H9 (cell line): Measurements from ENCODE around the gene VPS4A. TPM values are rescaled to one million over a fixed set of nuclear protein-coding genes. Genes with fewer than 3 reads are reported as not detected.
A peak's percentile ranks its signal among the peaks of the same experiment; 100 is the strongest.
"Not testable (repeated sequence)": the region's sequence is repeated elsewhere in the genome, so short reads cannot be mapped to it uniquely, and the experiment has no call there.

Source experiments
- DNase-seq: peaks from one replicate; pipeline ENCODE4 v3.0.0-alpha.2; 2017
- H2AFZ ChIP-seq: one replicate; pipeline ENCODE4 v1.6.1; 2013; ENCODE audit warnings: mild to moderate bottlenecking, low read length, control low read depth, moderate library complexity
- H2AK5ac ChIP-seq: 2 replicates; pipeline ENCODE4 v1.6.1; 2013; ENCODE audit warnings: low read length, control low read depth, mixed read lengths; ENCODE audit not compliant: insufficient read length
- H2BK120ac ChIP-seq: one replicate; pipeline ENCODE4 v1.6.1; 2013; ENCODE audit warnings: low read depth, mild to moderate bottlenecking, low read length, control low read depth, inconsistent platforms; ENCODE audit not compliant: poor library complexity, severe bottlenecking
- H2BK12ac ChIP-seq: 2 replicates; pipeline ENCODE4 v1.6.1; 2013; ENCODE audit warnings: low read length, control low read depth, mixed read lengths, low read depth; ENCODE audit not compliant: insufficient read length
- H2BK15ac ChIP-seq: 2 replicates; pipeline ENCODE4 v1.6.1; 2013; ENCODE audit warnings: low read depth, low read length, control low read depth
- H2BK20ac ChIP-seq: one replicate; pipeline ENCODE4 v1.6.1; 2013; ENCODE audit warnings: low read depth, mild to moderate bottlenecking, low read length, control low read depth, inconsistent platforms; ENCODE audit not compliant: poor library complexity, severe bottlenecking
- H2BK5ac ChIP-seq: 2 replicates; pipeline ENCODE4 v1.6.1; 2013; ENCODE audit warnings: low read length, control low read depth, mixed read lengths; ENCODE audit not compliant: insufficient read length
- H3K14ac ChIP-seq: 2 replicates; pipeline ENCODE4 v1.6.1; 2013; ENCODE audit warnings: low read length, control low read depth; ENCODE audit not compliant: insufficient read depth
- H3K18ac ChIP-seq: 2 replicates; pipeline ENCODE4 v1.6.1; 2013; ENCODE audit warnings: low read depth, mild to moderate bottlenecking, mixed read lengths, low read length, control low read depth; ENCODE audit not compliant: insufficient read length
- H3K23ac ChIP-seq: 2 replicates; pipeline ENCODE4 v1.6.1; 2013; ENCODE audit warnings: low read length, control low read depth, mixed read lengths, low read depth; ENCODE audit not compliant: insufficient read length
- H3K23me2 ChIP-seq: 2 replicates; pipeline ENCODE4 v1.6.1; 2013; ENCODE audit warnings: low read depth, mild to moderate bottlenecking, mixed read lengths, low read length, control low read depth; ENCODE audit not compliant: insufficient read length, poor library complexity, severe bottlenecking
- H3K27ac ChIP-seq: 2 replicates; pipeline ENCODE4 v1.5.1; 2013; ENCODE audit warnings: low read length, control low read depth, mixed read lengths, low read depth; ENCODE audit not compliant: insufficient read length
- H3K27me3 ChIP-seq: 2 replicates; pipeline ENCODE4 v1.6.1; 2013; ENCODE audit warnings: low read length, control low read depth, inconsistent platforms; ENCODE audit not compliant: insufficient read depth
- H3K4ac ChIP-seq: 2 replicates; pipeline ENCODE4 v1.6.1; 2013; ENCODE audit warnings: low read depth, mild to moderate bottlenecking, control low read depth, inconsistent platforms, low read length, moderate library complexity
- H3K4me1 ChIP-seq: 2 replicates; pipeline ENCODE4 v1.6.1; 2013; ENCODE audit warnings: low read length, control low read depth, inconsistent platforms; ENCODE audit not compliant: insufficient read depth
- H3K4me2 ChIP-seq: 2 replicates; pipeline ENCODE4 v1.6.1; 2013; ENCODE audit warnings: low read length, control low read depth, mixed read lengths; ENCODE audit not compliant: insufficient read length, insufficient read depth
- H3K56ac ChIP-seq: 2 replicates; pipeline ENCODE4 v1.6.1; 2013; ENCODE audit warnings: low read depth, mild to moderate bottlenecking, mixed read lengths, low read length, control low read depth; ENCODE audit not compliant: insufficient read length
- H3K79me1 ChIP-seq: 2 replicates; pipeline ENCODE4 v1.6.1; 2013; ENCODE audit warnings: low read depth, mild to moderate bottlenecking, moderate library complexity, low read length, control low read depth, inconsistent platforms; ENCODE audit not compliant: insufficient read depth, poor library complexity, severe bottlenecking
- H3K79me2 ChIP-seq: 2 replicates; pipeline ENCODE4 v1.6.1; 2013; ENCODE audit warnings: low read length, control low read depth, inconsistent platforms; ENCODE audit not compliant: insufficient read depth
- H3K9ac ChIP-seq: 2 replicates; pipeline ENCODE4 v1.6.1; 2013; ENCODE audit warnings: low read length, control low read depth, mixed read lengths; ENCODE audit not compliant: insufficient read length; ENCODE audit errors: extremely low read depth
- H3K9me3 ChIP-seq: one replicate; pipeline ENCODE4 v1.6.1; 2013; ENCODE audit warnings: low read depth, low read length, inconsistent platforms; ENCODE audit not compliant: control insufficient read depth
- H3T11ph ChIP-seq: one replicate; pipeline ENCODE4 v1.6.1; 2013; ENCODE audit warnings: mild to moderate bottlenecking, low read length, control low read depth, inconsistent platforms
- H4K20me1 ChIP-seq: one replicate; pipeline ENCODE4 v1.6.1; 2013; ENCODE audit not compliant: control insufficient read depth, insufficient read length, insufficient read depth
- H4K5ac ChIP-seq: 2 replicates; pipeline ENCODE4 v1.6.1; 2013; ENCODE audit warnings: low read depth, mild to moderate bottlenecking, mixed read lengths, low read length, control low read depth; ENCODE audit not compliant: insufficient read length
- H4K8ac ChIP-seq: replicated peaks from 2 replicates; pipeline ENCODE4 v1.6.1; 2013; ENCODE audit warnings: low read length, control low read depth, mixed read lengths, low read depth; ENCODE audit not compliant: insufficient read length
- H4K91ac ChIP-seq: 2 replicates; pipeline ENCODE4 v1.6.1; 2013; ENCODE audit warnings: low read depth, mild to moderate bottlenecking, moderate library complexity, mixed read lengths, low read length, control low read depth; ENCODE audit not compliant: insufficient read length
- H3K27ac Mint-ChIP-seq, 3 experiments: 2 replicates in 2 of 3; 3 replicates in 1 of 3; pipeline ENCODE4 v1.8.0; 2020 to 2021; ENCODE audit warnings: mixed read lengths in 3 of 3, mild to moderate bottlenecking in 1 of 3, moderate library complexity in 1 of 3
- H3K27me3 Mint-ChIP-seq: 2 replicates; pipeline ENCODE4 v1.8.0; 2021; ENCODE audit warnings: low read depth, mild to moderate bottlenecking, moderate library complexity, mixed read lengths
- H3K36me3 Mint-ChIP-seq, 3 experiments: 2 replicates in 2 of 3; 3 replicates in 1 of 3; pipeline ENCODE4 v1.8.0; 2020 to 2021; ENCODE audit warnings: low read depth in 3 of 3, mixed read lengths in 3 of 3; ENCODE audit not compliant: insufficient read depth in 1 of 3
- H3K4me1 Mint-ChIP-seq, 2 experiments: 2 replicates each; pipeline ENCODE4 v1.8.0; 2020; ENCODE audit warnings: mixed read lengths in 2 of 2
- H3K4me3 Mint-ChIP-seq, 2 experiments: 2 replicates in 1 of 2; 3 replicates in 1 of 2; pipeline ENCODE4 v1.8.0; 2020 to 2021; ENCODE audit warnings: mild to moderate bottlenecking in 2 of 2, mixed read lengths in 2 of 2, moderate library complexity in 1 of 2
- H3K9me3 Mint-ChIP-seq, 2 experiments: 2 replicates in 1 of 2; 3 replicates in 1 of 2; pipeline ENCODE4 v1.8.0; 2020; ENCODE audit warnings: mild to moderate bottlenecking in 2 of 2, mixed read lengths in 2 of 2, moderate library complexity in 1 of 2
- CTCF ChIP-seq: fragments of 200-600 bp; sonication (generic); conservative IDR thresholded peaks from 3 replicates; pipeline ENCODE4 v1.8.0; 2021; ENCODE audit warnings: antibody characterized with exemption, mild to moderate bottlenecking
- WGBS: extraction: QIAGEN DNeasy Blood & Tissue Kit; methylation state at CpG from one replicate; pipeline ENCODE4 v1.1.7; 2013; ENCODE audit warnings: missing lambda C conversion rate, low lambda C conversion rate, mixed read lengths; ENCODE audit not compliant: insufficient read length; ENCODE audit errors: extremely low coverage; 5-methylcytosine and 5-hydroxymethylcytosine counted together
- total RNA-seq: library from RNA; stranded (reverse); gene quantifications from 2 replicates; pipeline ENCODE4 v1.2.1, GENCODE V29; 2021

Gene VPS4A
- total RNA-seq, 1 experiment from 2014 or later, result 27.1 TPM

- Histone ChIP-seq H3K9me3 (no peaks in the 10 kb centered on the region), H2AK5ac (no peak overlapping the region), H3K27me3 (no peaks in the 10 kb centered on the region), H3K79me2 (no peaks in the 10 kb centered on the region), H3K23ac (no peak overlapping the region), H4K91ac (no peak overlapping the region), H3K27ac (no peak overlapping the region), H3K4ac (no peak overlapping the region), H2BK15ac (no peak overlapping the region), H2BK5ac (no peak overlapping the region), H3K14ac (no peak overlapping the region), H2BK20ac (no peak overlapping the region), H2BK12ac (no peak overlapping the region), H4K8ac (no peak overlapping the region), H3K4me2 (no peak overlapping the region), H4K5ac (no peak overlapping the region), H3K9ac (no peak overlapping the region), H4K20me1 (no peaks in the 10 kb centered on the region), H3K79me1 (no peaks in the 10 kb centered on the region), H3K4me1 (no peaks in the 10 kb centered on the region), H3T11ph (no peak overlapping the region), H3K23me2 (no peaks in the 10 kb centered on the region), H2AFZ (no peak overlapping the region), H2BK120ac (no peak overlapping the region), H3K56ac (no peak overlapping the region), H3K18ac (no peak overlapping the region)
- WGBS, result no CpG with 5 or more reads among the region's 13 CpGs
- Mint-ChIP-seq H3K4me1 (no peaks in the 10 kb centered on the region), H3K36me3 (peaks cover 0 to 8% (median 2%) of the 10 kb centered on the region in 3 experiments; a peak in 5 of 7 replicates), H3K27me3 (no peaks in the 10 kb centered on the region), H3K27ac (no peak overlapping the region), H3K4me3 (no peak overlapping the region), H3K9me3 (no peaks in the 10 kb centered on the region)
- DNase-seq, result no peak
- peak; percentile 80 for TF ChIP-seq CTCF
Observed at GRCh38 chr16:69286941-69287713, 24.0 kb upstream of the VPS4A start.

- not testable (repeated sequence) for H3K79me2 ChIP-seq, H3K4me3 Mint-ChIP-seq, H2BK120ac ChIP-seq, DNase-seq, H3K36me3 Mint-ChIP-seq, H3K56ac ChIP-seq, H3K4me1 Mint-ChIP-seq, H2AFZ ChIP-seq, H3K27me3 Mint-ChIP-seq, H3K27me3 ChIP-seq, H3K27ac Mint-ChIP-seq, H2BK5ac ChIP-seq, H3T11ph ChIP-seq, H2BK15ac ChIP-seq, H3K9me3 Mint-ChIP-seq, H4K5ac ChIP-seq, H4K91ac ChIP-seq, H3K4me1 ChIP-seq, H3K4me2 ChIP-seq, H2BK20ac ChIP-seq, H3K9ac ChIP-seq, H3K23ac ChIP-seq, H3K4ac ChIP-seq, H2BK12ac ChIP-seq, H3K14ac ChIP-seq, H3K27ac ChIP-seq, H2AK5ac ChIP-seq, H4K8ac ChIP-seq, H3K18ac ChIP-seq, H3K79me1 ChIP-seq, H4K20me1 ChIP-seq, H3K23me2 ChIP-seq, H3K9me3 ChIP-seq
- no CpG with 5 or more reads among the region's 9 CpGs for WGBS
Observed at GRCh38 chr16:69291657-69292056, 19.5 kb upstream of the VPS4A start.
